Measurements from ENCODE around the gene MYO7A. TPM values are rescaled to one million over a fixed set of nuclear protein-coding genes. Genes with fewer than 3 reads are reported as not detected.

MYO7A gene
- total and polyA plus RNA-seq, 2 donors (not counting 3 experiments of a cell fraction or from before 2014, with no cell fraction given): 1.3 to 3.6 TPM

GRCh38 chr11:77082838-77083565 lies 45.0 kb upstream of the MYO7A start:
- H3K4me2 ChIP-seq (ENCODE audit: insufficient read depth, low read length): peak overlapping the region; percentile 32
- peak; percentile 96 for FAIRE-seq
- H4K20me1 ChIP-seq (replicated peaks; ENCODE audit: control insufficient read depth, extremely low read depth, insufficient read depth, low read length): no peaks in the 10 kb centered on the region
- no peaks in the 10 kb centered on the region for H3K27me3 ChIP-seq (ENCODE audit: control insufficient read depth in 2 of 2, insufficient read depth in 2 of 2, low read length in 2 of 2)
- no TSS peak for BruUV-seq (replicated peaks)
- H2AFZ ChIP-seq (ENCODE audit: low read depth, low read length): peak overlapping the region; percentile 46
- intact Hi-C loops (cut with micrococcal nuclease): loop anchor here (1.0 kb wide), 2 partner anchors 10 to 17 kb away; partner anchors contain the start of gene CAPN5
- H3K9me1 ChIP-seq (replicated peaks; ENCODE audit: control insufficient read depth, extremely low read depth, insufficient read depth, low read length): no peaks in the 10 kb centered on the region
- no peak overlapping the region for H3K27ac ChIP-seq (ENCODE audit: insufficient read depth, low read depth, low read length)
- dilution Hi-C loops (cut with MboI; ENCODE audit: extremely low pct_ligation_motif_present, low sequenced_read_pairs): no loop called here
- ChIA-PET POLR2A (interaction anchor here (1.1 to 1.3 kb wide), 2 partner anchors 9 to 16 kb away, joined by 5 to 6 read pairs; partner anchors contain the start of gene CAPN5), CTCF (interaction anchor here (0.8 to 4.6 kb wide), 16 partner anchors 8 to 360 kb away, joined by 3 to 98 read pairs (median 4); partner anchors contain the start of gene CAPN5)
- no peaks in the 10 kb centered on the region for H3K36me3 ChIP-seq (ENCODE audit: control insufficient read depth in 2 of 2, extremely low read depth in 1 of 2, insufficient read depth in 2 of 2, low read length in 2 of 2)
- no peak for TF ChIP-seq CTCF (IDR thresholded peaks at IDR 0.05; ENCODE audit: extremely low read depth in 1 of 2, insufficient read depth in 1 of 2, low read depth in 1 of 2, low read length in 2 of 2)
- peak; percentile 54 for TF ChIP-seq POLR2AphosphoS5 (IDR thresholded peaks at IDR 0.05; ENCODE audit: insufficient read depth, low read depth, low read length)
- peak overlapping the region in 1 of 3 experiments; percentile 5 for H3K4me3 ChIP-seq (replicated peaks in 1 of 3; ENCODE audit: insufficient read depth in 1 of 3, low read depth in 1 of 3, low read length in 3 of 3)
- peaks cover 14% of the 10 kb centered on the region for H3K4me1 ChIP-seq (ENCODE audit: control insufficient read depth, extremely low read depth, insufficient read depth, low read length)
- H3K79me2 ChIP-seq (ENCODE audit: control insufficient read depth, insufficient read depth, low read length): no peaks in the 10 kb centered on the region
- no peaks in the 10 kb centered on the region for H3K9me3 ChIP-seq (replicated peaks; ENCODE audit: control insufficient read depth, insufficient read depth, low read length)
- H3K9ac ChIP-seq (replicated peaks; ENCODE audit: extremely low read depth, insufficient read depth, low read length): no peak overlapping the region
- peak; percentile 64 for DNase-seq (ENCODE audit: low read depth, low spot score)

Data from endothelial cell of umbilical vein (primary cell).